Activated CD8-positive, alpha-beta memory T cell treated with anti-CD3 and anti-CD28 coated beads for 24 hours (primary cell): ENCODE results near the gene DDB1.
"Not testable (repeated sequence)": the region's sequence is repeated elsewhere in the genome, so short reads cannot be mapped to it uniquely, and the experiment has no call there.

ENCODE experiments used
- DNase-seq: peaks from one replicate; pipeline ENCODE4 v3.0.0-alpha.2; 2020

The DDB1 gene

DNA sequence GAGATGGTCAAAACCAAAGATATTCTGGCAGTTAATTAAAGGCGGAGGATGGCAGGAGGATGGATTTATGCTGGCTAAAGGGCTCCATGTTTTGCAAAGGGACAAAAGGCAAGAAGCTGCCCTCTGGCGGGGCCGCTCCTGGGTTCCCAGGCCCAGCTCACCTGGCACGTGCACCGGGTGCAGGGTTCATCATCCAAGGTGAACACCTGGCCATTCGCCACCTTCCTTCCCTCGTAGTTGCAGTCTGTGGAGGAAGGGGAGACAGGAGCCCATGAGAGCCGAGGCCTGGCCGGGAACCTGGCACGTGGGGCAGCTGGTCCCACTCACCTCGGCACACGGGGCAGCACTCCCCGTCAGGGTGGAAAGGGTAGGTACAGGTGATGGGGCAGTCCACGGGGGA, 68.1 kb downstream of the DDB1 start:
- DNase-seq, result no peak

DNA sequence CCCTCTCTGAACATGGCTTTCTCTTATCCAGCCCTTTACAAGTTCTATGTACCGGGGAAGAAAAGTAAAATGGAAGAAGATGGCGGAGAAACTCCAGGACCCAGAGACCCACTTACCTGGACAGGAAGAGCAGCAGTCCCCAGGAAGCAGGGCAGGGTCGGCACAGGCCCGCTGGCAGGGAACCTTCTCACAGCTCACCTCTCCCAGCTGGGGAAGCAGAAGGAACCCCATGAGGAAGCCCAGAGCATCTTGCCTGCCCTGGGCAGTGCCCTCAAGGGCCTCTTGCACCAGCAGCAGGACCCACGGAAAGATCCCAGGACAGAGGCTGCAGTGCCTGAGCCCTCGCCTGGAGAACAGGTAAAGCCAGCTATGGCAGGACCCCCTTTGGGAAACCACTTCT, 68.5 kb downstream of the DDB1 start:
- no peak for DNase-seq

- DNase-seq, result no peak
These were observed 73.5 kb downstream of the DDB1 start for GRCh38 chr11:61259363-61259762.

DNA sequence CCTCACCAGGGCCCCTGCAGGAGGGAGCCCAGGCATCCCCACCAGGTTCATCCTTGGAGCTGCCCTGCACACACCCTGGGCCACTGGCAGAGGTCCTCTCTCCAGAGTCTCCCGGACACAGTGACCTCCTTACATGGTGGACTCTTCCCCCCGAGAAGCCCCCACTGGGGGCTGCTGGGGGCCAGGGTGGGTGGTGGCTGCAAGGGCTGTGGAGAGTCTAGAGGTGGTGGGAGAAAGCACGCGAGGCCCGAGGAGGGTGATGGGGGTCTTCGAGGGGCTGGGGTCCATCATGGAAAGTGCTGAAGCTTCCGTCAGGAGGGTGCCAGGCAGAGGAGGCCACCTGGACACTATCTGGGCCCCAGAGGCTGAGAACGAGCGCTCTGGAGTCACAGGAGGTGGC, 74.4 kb downstream of the DDB1 start:
- DNase-seq, result no peak

GRCh38 chr11:61256710-61257482, 76.0 kb downstream of the DDB1 start:
- no peak for DNase-seq

DNA sequence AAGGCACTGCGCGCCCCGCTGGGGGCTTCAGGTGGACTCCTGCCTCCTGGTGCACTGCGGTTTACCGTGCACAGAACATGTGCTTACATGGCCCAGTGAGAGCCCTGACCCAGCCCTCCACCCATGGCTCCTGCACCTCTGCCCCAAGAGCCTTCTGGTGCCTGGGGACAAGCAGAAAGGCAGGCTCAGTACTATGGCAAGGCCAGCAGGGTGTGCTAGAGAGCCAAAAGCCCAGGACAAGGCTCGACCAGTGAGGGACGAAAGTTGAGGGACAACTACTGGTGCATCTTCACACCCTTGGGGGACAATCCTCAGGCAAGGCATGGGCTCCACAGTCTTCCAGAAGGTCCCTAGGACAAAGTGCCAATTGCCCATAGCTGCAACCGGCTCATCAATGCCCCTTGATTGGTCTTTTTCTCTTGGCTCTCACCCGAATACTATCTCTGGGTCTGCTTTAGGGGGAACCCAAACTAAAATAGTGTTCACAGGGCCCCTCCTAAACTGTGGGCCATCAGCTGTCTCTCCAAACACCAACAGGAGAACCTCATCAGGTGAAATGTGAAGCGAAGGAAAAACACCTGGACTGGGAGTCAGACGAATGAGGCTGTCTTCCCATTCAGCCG, 78.4 kb downstream of the DDB1 start:
- DNase-seq, result peak; percentile 83

DNA sequence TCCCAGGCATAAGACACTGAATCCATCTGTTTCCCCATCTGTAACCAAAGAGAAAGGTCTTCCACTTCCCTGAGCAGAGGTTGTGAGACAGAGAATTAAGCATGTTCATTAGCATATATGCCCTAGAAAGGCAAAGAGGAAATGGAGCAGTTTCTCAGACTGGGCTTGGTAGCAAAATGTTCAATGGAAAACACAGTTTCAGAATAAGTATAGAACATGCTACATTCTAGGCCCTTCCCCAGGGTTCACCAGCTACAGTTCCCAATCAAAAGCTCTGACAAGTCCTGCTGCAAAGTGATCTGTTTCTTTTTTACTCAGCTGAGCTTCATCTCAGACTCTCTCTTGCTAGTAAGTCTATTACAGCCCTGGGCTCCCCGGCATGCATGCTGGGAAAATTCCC, 80.6 kb downstream of the DDB1 start:
- not testable (repeated sequence) for DNase-seq

DNA sequence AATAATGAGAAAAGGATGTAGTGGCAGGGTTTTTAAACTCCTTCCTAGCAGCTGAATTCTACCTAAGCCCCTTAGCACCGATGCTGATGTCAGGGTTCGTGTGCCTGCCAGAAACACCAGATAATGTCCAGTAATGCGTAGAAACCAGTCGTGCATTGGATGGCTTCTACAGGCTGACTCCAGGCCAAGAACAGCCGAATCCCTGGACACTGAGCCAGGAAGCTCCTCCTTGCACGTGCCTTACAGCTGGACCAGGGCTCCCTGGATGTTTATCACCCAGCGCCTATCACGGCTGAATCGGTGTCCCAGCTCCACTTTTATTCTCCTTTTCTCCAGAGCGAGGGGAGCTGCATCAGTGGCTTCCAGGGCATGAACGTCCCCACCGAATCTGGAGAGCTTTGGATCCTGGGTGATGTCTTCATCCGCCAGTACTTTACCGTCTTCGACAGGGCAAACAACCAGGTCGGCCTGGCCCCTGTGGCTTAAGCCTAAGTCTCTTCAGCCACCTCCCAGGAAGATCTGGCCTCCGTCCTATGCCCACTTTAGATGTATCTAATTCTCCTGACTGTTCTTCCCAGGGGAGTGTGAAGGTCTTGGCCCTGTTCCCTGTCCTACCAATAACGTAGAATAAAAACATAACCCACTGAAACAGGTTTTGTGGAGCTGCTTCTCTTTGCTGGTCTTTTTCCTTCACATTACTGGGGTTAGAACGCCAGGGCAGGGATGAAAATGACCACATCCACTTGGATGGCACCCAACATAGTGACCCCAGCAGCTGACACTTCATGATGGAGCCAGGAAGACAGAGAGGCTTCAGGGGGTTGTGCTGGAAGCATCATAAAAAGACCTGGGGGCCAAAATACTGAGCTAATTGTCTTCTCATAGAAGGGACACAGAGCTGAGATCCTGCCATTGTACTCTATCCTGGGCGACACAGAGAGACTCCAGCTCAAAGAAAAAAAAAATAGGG, 81.8 kb downstream of the DDB1 start:
- DNase-seq, result not testable (repeated sequence)
